GM12878 (cell line): ENCODE measurements around the gene GATAD2B.

Source experiments
- CREB1 ChIP-seq: IDR thresholded peaks from 2 replicates; pipeline ENCODE4 v1.6.1; 2012; ENCODE audit warnings: low read depth, mild to moderate bottlenecking, inconsistent platforms
- CTCF ChIP-seq, 3 experiments: IDR thresholded peaks in 2 of 3; conservative IDR thresholded peaks in 1 of 3; 2 replicates each; pipeline ENCODE4 v1.5.1; 2011; ENCODE audit warnings: low read depth in 3 of 3, low read length in 3 of 3, mild to moderate bottlenecking in 3 of 3, control low read depth in 2 of 3, moderate library complexity in 2 of 3, inconsistent platforms in 1 of 3, mixed read lengths in 1 of 3; ENCODE audit not compliant: control insufficient read depth in 2 of 3, insufficient read depth in 1 of 3; ENCODE audit errors: extremely low read depth in 1 of 3
- EP300 ChIP-seq, 2 experiments: fragments of 150-350 bp in 1 of 2; IDR thresholded peaks; 2 replicates each; pipeline ENCODE4 v1.6.1; 2011 to 2012; ENCODE audit warnings: low read depth in 2 of 2, low read length in 2 of 2, borderline replicate concordance in 1 of 2, improper control_type of control experiment in 1 of 2, inconsistent platforms in 1 of 2; ENCODE audit not compliant: control insufficient read depth in 1 of 2
- IKZF2 ChIP-seq, 2 experiments: fragments of 450-650 bp; IDR thresholded peaks; 2 replicates each; pipeline ENCODE4 v1.6.1; 2017; ENCODE audit warnings: mild to moderate bottlenecking in 2 of 2, moderate library complexity in 2 of 2
- MAX ChIP-seq: IDR thresholded peaks from 2 replicates; pipeline ENCODE4 v1.6.1; 2012; ENCODE audit warnings: low read depth, low read length, improper control_type of control experiment
- NFXL1 ChIP-seq: fragments of 450-650 bp; IDR thresholded peaks from 2 replicates; pipeline ENCODE4 v1.6.1; 2017; ENCODE audit warnings: antibody characterized with exemption, mild to moderate bottlenecking, borderline replicate concordance
- POLR2A ChIP-seq: IDR thresholded peaks from 2 replicates; pipeline ENCODE4 v1.6.1; 2011; ENCODE audit warnings: low read depth, mild to moderate bottlenecking, low read length
- POLR2AphosphoS5 ChIP-seq: IDR thresholded peaks from 2 replicates; pipeline ENCODE4 v1.6.1; 2011; ENCODE audit warnings: mild to moderate bottlenecking, low read length, inconsistent platforms
- RELA ChIP-seq: fragments of 450-650 bp; IDR thresholded peaks from 2 replicates; pipeline ENCODE4 v1.8.0; 2014; ENCODE audit warnings: borderline replicate concordance; ENCODE audit not compliant: partially characterized antibody
- SIN3A ChIP-seq: IDR thresholded peaks from 2 replicates; pipeline ENCODE4 v1.6.1; 2012; ENCODE audit warnings: low read depth, low read length, improper control_type of control experiment
- SMAD5 ChIP-seq: IDR thresholded peaks from 2 replicates; pipeline ENCODE4 v1.6.1; 2016; ENCODE audit warnings: antibody characterized with exemption, low read depth
- ZNF687 ChIP-seq: fragments of 450-650 bp; IDR thresholded peaks from 2 replicates; pipeline ENCODE4 v1.6.1; 2017; ENCODE audit warnings: mild to moderate bottlenecking, moderate library complexity

- TF ChIP-seq NFXL1, result no peak
- TF ChIP-seq MAX, result no peak
- no peak for TF ChIP-seq POLR2A
- TF ChIP-seq POLR2AphosphoS5, result no peak
- no peak for TF ChIP-seq RELA
- no peak for TF ChIP-seq CTCF (IDR thresholded peaks at IDR 0.05 in 2 of 3, conservative IDR thresholded peaks at IDR 0.05 in 1 of 3; ENCODE audit: control insufficient read depth in 2 of 3, extremely low read depth in 1 of 3, insufficient read depth in 1 of 3, low read depth in 3 of 3, low read length in 3 of 3)
- TF ChIP-seq CREB1, result no peak
- TF ChIP-seq ZNF687, result no peak
- no peak for TF ChIP-seq SIN3A
- no peak for TF ChIP-seq SMAD5
- no peak for TF ChIP-seq IKZF2 (IDR thresholded peaks at IDR 0.05)
- TF ChIP-seq EP300 (IDR thresholded peaks at IDR 0.05; ENCODE audit: borderline replicate concordance in 1 of 2, control insufficient read depth in 1 of 2, low read depth in 2 of 2, low read length in 2 of 2), result no peak
These were observed 37.4 kb upstream of the GATAD2B start for GRCh38 chr1:153960206-153960605.
